GM18951 (cell line): ENCODE results near the gene RAP1GAP2.
"Not testable (repeated sequence)": the region's sequence is repeated elsewhere in the genome, so short reads cannot be mapped to it uniquely, and the experiment has no call there.

Experiments used
- POLR2A ChIP-seq: IDR thresholded peaks from 4 replicates; pipeline ENCODE4 v1.6.1; 2011; ENCODE audit warnings: mild to moderate bottlenecking; ENCODE audit not compliant: insufficient read length, insufficient read depth; ENCODE audit errors: extremely low read depth
- in situ Hi-C: fragments of 300-500 bp; cut with MboI; formaldehyde crosslinking; loops from one replicate; pipeline ENCODE4 v1.12.0; 2022; ENCODE audit warnings: low sequenced_read_pairs, mixed read lengths, inconsistent platforms; ENCODE audit not compliant: unreplicated experiment

RAP1GAP2 gene

DNA sequence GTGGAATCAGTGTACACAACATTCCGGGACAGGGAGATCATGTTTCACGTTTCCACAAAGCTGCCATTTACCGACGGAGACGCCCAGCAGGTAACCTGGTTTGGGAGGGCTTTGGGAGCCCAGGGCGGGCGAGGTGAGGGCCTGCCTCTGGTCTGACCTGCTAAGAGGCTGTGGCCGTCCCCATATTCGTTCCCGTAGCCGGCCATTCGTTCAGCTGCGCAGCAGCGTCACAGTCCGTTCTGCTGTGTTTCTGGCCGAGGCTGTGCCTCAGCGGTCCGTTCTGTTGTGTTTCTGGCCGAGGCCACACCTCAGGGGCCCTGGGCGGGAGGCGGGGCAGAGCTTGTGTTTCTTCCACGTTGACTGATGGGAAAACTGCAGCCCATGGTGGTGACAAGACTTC is 199.1 kb downstream of the RAP1GAP2 start:
- TF ChIP-seq POLR2A = no peak
- in situ Hi-C loops = no loop called here

DNA sequence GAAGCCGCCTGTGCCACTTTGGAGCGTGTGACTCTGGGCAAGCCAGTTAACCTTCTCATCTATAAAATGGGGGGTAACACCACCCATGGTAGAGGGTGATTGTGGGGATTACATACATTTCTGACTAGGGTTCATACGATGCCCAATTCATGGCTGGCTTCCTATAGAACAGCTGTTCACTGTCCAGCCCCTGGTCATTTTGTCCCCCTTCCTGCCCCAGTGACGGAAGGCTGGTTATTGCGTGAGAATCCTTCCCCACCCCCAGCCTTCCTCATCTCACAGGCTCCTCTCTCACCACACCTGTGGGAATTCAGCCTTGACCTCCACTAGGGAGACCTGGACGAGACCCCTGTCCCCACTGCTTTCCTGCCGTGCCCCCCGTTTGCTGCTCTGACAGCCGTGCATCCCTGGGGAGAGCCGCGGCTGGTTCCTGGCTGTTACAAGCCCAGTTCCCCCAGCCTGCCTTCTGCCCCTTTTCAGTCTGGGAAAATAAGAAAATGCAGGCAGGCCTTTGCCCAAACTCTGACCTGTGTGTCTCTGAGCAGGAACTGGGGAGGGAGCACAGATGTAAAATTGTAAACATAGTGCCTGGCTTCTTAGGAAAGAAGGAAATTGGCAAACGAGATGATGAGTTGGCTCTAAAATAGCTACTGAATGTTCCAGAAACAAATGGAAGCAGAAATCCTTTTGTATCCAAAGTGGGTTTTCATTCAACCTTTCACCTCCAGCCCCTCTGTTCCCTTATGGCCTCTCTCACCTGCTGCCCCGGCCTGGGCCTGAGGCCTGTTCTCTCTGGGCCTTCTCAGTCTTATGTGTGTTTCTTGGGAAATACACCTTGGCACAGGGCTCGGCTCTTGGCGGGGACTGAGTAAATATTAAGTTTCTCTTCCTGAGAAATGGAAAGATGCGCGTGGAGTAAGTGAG is 199.9 kb downstream of the RAP1GAP2 start:
- no peak for TF ChIP-seq POLR2A
- in situ Hi-C loops = no loop called here

DNA sequence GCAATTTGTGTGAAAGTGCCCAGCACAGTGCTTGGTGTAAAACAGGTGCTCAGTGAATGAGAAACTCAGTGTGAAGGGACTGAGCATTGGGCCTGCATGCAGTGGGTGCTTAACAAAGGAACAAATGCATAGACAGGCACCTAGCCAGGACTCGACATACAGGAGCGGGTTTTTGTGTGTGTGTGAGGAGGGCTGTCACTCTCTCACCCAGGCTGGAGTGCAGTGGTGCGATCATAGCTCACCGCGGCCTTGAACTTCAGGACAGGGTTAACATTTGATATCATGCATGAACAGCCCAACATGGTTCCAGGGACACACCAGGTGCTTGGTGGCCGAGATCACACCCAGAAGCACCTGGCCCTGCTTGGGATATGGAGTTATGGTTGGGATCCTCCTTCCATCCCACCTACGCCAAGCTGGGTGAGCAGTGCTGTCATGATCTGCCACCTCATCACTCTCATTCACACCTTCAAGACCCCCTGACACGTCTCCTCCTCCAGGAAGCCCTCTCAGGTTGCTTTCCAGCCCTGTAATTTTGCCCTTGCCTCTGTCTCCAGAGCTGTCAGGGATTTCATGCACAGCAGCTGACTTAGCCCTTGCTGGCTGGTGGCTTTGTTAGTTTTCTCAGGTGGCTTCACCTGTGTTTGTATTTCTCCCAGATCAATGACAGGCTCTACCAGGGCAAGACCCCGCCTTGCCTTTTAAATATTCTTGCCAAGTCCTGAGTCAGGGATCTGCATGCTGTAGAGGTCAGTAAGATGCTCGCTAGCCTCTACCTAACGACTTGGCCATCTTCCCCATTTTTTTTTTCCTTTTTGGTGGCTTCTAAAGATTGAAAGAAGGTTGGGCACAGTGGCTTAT is 200.8 kb downstream of the RAP1GAP2 start:
- TF ChIP-seq POLR2A = no peak
- in situ Hi-C loops = no loop called here

DNA sequence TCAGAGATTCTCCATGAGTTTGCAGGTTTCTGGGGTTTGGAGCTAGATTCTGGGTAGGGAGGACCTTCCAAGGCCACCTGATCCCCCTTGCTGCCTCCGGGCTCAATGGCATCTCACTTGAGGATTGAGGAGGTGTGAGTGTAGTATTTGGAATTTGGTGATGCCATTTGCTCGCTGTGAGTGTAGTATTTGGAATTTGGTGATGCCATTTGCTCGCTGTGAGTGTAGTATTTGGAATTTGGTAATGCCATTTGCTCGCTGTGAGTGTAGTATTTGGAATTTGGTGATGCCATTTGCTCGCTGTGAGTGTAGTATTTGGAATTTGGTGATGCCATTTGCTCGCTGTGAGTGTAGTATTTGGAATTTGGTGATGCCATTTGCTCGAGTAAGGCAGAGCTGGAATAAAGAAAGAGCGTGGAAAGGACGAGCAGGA is 202.2 kb downstream of the RAP1GAP2 start:
- in situ Hi-C loops = not testable (repeated sequence)

DNA sequence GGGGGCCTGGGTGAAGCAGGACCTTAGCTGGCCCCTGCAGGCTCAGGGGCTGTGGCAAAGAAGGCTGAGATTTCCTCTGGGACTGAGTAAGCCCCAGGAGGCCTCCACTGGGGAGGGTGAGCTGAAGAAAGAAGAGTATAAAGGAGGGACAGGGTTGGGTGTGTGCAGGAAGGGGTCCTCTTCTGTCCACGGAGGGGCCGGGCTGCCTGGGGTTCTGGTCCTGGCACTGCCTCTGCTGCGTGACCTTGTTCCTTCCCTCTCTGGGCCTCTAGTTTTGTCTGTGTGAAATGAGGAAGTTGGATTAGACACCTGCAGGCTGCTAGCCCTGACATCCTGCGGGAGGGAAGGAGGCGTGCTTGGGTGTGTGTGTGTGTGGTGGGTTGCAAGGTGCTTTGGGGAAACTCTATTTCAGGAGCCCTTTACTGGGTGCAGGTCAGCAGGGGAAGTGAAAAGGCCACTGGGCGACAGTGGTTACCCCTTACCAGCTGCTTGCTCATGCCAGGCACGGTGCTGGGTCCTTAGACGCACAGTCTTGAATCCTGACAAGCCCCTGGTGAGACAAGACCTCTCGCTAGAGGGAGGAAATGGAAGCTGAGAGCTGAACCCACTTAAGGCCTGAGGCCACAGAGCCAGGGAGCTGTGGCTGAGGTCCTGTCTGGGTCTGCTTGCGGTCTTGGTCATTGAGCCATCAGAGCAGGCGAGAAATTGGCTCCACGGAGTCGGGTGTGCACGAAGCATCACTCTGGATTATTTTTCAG is 206.5 kb downstream of the RAP1GAP2 start:
- no peak for TF ChIP-seq POLR2A
- in situ Hi-C loops = loop anchor here (10.0 kb wide), 1 partner anchor 148 kb away; no protein-coding TSS in a partner anchor

DNA sequence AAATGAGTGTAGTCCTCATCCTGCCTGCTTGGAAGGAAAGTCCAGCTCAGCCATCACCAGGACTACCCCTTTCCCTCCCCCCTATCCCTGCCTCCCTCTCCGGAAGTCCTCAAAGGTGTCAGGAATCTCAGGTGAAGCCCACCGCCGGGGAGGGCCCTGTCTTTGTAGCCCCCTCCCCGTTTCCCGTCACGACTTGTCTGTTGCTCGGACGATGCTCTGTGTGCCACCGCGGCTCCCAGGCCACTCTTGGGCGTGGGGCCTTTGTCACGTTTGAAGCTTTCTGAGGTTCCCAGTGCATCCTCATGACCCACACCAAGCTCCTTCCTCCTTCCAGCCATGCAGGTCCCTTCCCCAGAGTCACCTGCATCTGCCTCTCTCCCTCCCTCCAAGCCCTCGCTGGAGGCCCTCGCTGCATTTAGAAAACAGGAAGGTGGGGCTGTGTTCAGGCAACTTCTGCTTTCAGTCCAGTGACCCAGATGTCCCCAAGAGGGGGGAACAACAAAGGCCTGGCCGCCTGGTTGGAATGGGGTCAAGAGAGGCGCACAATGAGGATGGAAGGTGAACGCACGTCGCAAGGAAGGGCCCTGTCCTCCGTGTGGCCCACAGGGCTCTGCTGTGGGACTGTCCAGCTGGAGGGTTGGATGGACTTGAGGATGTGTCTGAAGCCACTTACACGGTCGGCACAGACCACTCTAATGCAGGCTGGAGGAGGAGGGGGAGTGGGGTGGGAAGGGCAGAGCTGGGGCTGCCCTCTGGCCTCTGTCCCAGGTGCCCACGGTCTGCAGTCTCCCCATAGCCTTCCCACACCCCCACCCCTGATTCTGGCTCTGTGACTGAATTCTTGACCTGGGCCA is 207.3 kb downstream of the RAP1GAP2 start:
- in situ Hi-C loops = loop anchor here (10.0 kb wide), 1 partner anchor 149 kb away; no protein-coding TSS in a partner anchor
- no peak for TF ChIP-seq POLR2A

DNA sequence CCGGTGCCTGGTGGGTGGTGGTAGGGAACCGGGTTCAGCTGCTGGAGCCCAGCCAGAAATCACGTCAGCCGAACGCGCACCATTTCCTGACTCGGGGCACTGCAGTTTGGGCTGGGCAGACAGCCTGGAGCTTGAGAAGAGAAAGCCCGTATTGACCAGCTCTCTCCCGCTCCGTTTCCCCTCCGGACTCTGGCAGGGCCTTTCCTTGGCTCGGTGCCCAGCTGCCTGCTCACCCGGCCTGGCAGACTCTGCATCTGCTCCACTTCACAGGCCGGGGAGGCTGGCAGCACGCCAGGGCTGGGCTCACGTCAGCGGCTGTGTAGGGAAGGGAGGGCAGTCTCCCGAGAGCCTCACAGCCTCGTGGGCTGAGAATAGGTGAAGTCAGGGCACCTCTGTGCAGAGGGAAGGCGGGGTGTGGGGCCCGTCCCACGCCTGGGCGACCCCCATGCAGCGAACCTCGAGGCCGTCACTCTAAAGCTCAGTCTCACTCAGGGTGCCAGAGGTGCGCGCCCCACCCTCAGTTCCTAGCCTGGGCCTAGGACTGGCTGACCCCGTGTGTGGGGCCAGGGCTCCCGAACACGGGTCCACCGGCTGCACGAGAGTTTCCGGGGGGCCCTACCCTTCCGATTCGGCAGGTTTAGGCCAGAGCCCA is 208.0 kb downstream of the RAP1GAP2 start:
- no peak for TF ChIP-seq POLR2A
- in situ Hi-C loops = loop anchor here (10.0 kb wide), 1 partner anchor 149 kb away; no protein-coding TSS in a partner anchor

DNA sequence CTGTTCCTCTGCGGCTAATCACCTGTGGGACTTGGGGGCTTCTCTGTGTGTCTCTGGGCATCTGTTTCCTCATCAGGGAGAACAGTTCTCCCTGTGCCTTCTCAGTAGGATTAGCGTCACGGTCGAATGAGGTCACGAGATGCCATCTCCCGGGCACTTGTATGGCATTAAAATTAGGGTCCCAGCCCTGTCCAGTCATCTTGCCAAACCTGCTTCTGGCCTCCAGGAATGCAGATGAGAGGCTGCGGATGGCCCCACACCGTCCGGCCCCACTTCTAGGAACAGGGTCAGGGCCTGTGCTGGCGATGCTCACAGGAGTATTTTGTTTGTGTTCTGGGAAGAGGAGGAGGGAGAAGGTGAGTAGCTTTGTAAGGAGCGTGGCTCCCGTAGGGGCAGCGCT is 208.7 kb downstream of the RAP1GAP2 start:
- TF ChIP-seq POLR2A = no peak
- in situ Hi-C loops = loop anchor here (10.0 kb wide), 1 partner anchor 150 kb away; no protein-coding TSS in a partner anchor

DNA sequence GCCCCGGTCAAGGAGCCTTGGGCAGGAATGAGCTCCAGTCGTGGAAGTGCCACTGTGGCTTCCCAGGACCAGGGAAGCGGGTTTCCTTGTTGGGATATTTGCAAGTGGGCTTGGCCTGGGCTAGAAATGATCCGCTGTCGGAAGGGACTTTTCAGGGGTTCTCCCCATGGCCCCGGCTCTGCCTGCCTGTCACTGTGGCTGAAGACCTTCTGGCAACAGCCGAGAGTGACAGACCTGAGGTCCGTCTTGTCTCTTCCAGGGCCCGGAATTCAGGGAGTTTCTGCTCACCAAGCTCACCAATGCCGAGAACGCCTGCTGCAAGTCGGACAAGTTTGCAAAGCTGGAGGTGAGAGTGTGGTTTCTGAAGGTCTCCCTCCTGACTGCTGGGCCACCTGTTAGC is 209.5 kb downstream of the RAP1GAP2 start:
- no peak for TF ChIP-seq POLR2A
- in situ Hi-C loops = loop anchor here (10.0 kb wide), 1 partner anchor 151 kb away; no protein-coding TSS in a partner anchor

DNA sequence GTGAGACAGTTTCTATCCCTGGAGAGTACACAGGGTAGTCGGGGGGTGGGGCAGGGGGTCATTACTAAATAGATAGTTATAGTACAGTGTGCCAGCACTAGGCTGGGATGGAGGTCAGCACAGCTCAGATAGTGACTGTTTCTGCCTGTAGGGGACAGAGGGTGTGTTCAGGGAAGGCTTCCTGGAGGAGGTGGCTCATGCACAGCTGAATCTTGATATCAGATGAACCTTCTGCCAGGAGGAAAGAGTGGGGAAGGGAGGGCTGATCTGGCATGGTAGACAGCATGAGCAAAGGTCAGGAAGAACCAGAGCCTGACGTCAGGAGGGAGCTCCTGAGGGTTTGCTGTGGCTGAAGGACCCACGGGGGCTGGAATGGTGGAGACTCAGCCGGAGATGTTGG is 210.6 kb downstream of the RAP1GAP2 start:
- TF ChIP-seq POLR2A = no peak
- in situ Hi-C loops = loop anchor here (10.0 kb wide), 1 partner anchor 152 kb away; no protein-coding TSS in a partner anchor

DNA sequence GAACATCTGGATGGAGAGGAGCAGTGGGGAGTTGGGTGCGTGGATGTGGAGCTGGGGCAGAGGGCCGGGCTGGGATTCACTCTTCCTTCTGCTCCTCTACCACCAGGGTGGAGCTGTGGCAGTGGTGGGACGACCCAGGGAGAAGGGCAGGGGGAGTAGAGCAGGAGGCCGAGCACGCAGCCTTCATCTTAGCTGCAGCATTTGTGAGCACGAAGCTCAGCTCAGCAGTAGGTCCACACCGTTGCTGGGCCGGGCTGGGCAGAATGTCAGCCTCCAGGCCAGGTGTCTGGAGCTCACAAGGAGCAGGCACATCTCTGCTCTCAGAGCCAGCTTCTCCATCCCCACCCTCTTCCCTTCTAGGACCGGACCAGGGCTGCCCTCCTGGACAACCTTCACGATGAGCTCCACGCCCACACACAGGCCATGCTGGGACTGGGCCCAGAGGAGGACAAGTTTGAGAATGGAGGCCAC is 211.4 kb downstream of the RAP1GAP2 start:
- in situ Hi-C loops = loop anchor here (10.0 kb wide), 1 partner anchor 153 kb away; no protein-coding TSS in a partner anchor

More for the DNA sequence above, 211.4 kb downstream of the RAP1GAP2 start:
- TF ChIP-seq POLR2A = no peak
